IMR-90 (cell line): ENCODE measurements around the gene CD180. TPM values are rescaled to one million over a fixed set of nuclear protein-coding genes. Genes with fewer than 3 reads are reported as not detected.

ENCODE experiments used
- ATAC-seq: fragments of 200-7000 bp; cut with Tn5 transposase; 2 replicates; pipeline ENCODE4 v1.9.1; 2020; ENCODE audit warnings: low read depth, mild to moderate bottlenecking, moderate library complexity
- Bru-seq: library from RNA; stranded (reverse); fragments of 400-500 nt; gene quantifications from one replicate; lab custom pipeline; 2021; lab: Mats Ljungman, UMichigan
- BruChase-seq, 2 experiments: library from RNA; stranded (reverse); fragments of 400-500 nt; gene quantifications; one replicate each; lab custom pipeline; 2021; lab: Mats Ljungman, UMichigan
- BruUV-seq: library from RNA; stranded (reverse); fragments of 400-500 nt; replicated peaks from 2 replicates; lab custom pipeline; 2021; lab: Mats Ljungman, UMichigan
- CTCF ChIA-PET: fragments of 300-600 bp; formaldehyde crosslinking; extraction: SDS; loops from one replicate; lab custom pipeline; 2021; ENCODE audit warnings: antibody characterized with exemption; lab: Yijun Ruan, JAX
- POLR2A ChIA-PET: fragments of 300-600 bp; sonication (Branson Sonifier 250); formaldehyde crosslinking; loops from one replicate; lab custom pipeline; 2022; ENCODE audit warnings: antibody characterized with exemption; ENCODE audit not compliant: unreplicated experiment; lab: Charles Lee
- DNase-seq: peaks from one replicate; pipeline ENCODE4 v3.0.0; 2013
- H2AFZ ChIP-seq: replicated peaks from 2 replicates; pipeline ENCODE3; 2013; ENCODE audit warnings: low read length, mild to moderate bottlenecking; ENCODE audit not compliant: poor library complexity
- H2AK5ac ChIP-seq: 2 replicates; pipeline ENCODE4 v1.6.1; 2013; ENCODE audit warnings: low read depth, low read length, inconsistent platforms
- H2AK9ac ChIP-seq: replicated peaks from 2 replicates; pipeline ENCODE3; 2013; ENCODE audit warnings: mild to moderate bottlenecking, low read depth, low read length, moderate library complexity; ENCODE audit not compliant: poor library complexity
- H2BK120ac ChIP-seq: 2 replicates; pipeline ENCODE4 v1.6.1; 2013; ENCODE audit warnings: low read depth, low read length, inconsistent platforms
- H2BK15ac ChIP-seq: 3 replicates; pipeline ENCODE4 v1.6.1; 2013; ENCODE audit warnings: low read depth, low read length, inconsistent platforms
- H2BK20ac ChIP-seq: 2 replicates; pipeline ENCODE4 v1.6.1; 2013; ENCODE audit warnings: low read depth, mild to moderate bottlenecking, inconsistent platforms, low read length, moderate library complexity
- H2BK5ac ChIP-seq: 2 replicates; pipeline ENCODE4 v1.6.1; 2013; ENCODE audit warnings: mild to moderate bottlenecking, low read depth, low read length, inconsistent platforms; ENCODE audit not compliant: poor library complexity, severe bottlenecking
- H3K14ac ChIP-seq: replicated peaks from 2 replicates; pipeline ENCODE4 v1.6.1; 2013; ENCODE audit warnings: low read depth, low read length, inconsistent platforms
- H3K18ac ChIP-seq: 2 replicates; pipeline ENCODE4 v1.6.1; 2013; ENCODE audit warnings: low read depth, low read length, control low read depth
- H3K23ac ChIP-seq: 2 replicates; pipeline ENCODE4 v1.6.1; 2013; ENCODE audit warnings: low read depth, low read length, inconsistent platforms
- H3K27ac ChIP-seq: 2 replicates; pipeline ENCODE4 v1.5.1; 2013; ENCODE audit warnings: mild to moderate bottlenecking, control low read depth, low read length; ENCODE audit not compliant: insufficient read depth
- H3K27me3 ChIP-seq: 2 replicates; pipeline ENCODE4 v1.6.1; 2013; ENCODE audit warnings: low read length; ENCODE audit not compliant: control insufficient read depth, insufficient read depth
- H3K36me3 ChIP-seq: 2 replicates; pipeline ENCODE4 v1.6.1; 2013; ENCODE audit warnings: low read length, mixed read lengths; ENCODE audit not compliant: control insufficient read depth, insufficient read depth
- H3K4ac ChIP-seq: 2 replicates; pipeline ENCODE4 v1.6.1; 2013; ENCODE audit warnings: low read depth, low read length, inconsistent platforms
- H3K4me1 ChIP-seq: 2 replicates; pipeline ENCODE4 v1.6.1; 2013; ENCODE audit warnings: low read length, mixed read lengths; ENCODE audit not compliant: control insufficient read depth, insufficient read depth
- H3K4me2 ChIP-seq: 2 replicates; pipeline ENCODE4 v1.6.1; 2013; ENCODE audit warnings: low read depth, mild to moderate bottlenecking, control low read depth, low read length, moderate library complexity
- H3K4me3 ChIP-seq: 2 replicates; pipeline ENCODE4 v1.5.1; 2013; ENCODE audit warnings: low read depth, mild to moderate bottlenecking, control low read depth, low read length, moderate library complexity; ENCODE audit not compliant: insufficient read depth
- H3K56ac ChIP-seq: 2 replicates; pipeline ENCODE4 v1.6.1; 2013; ENCODE audit warnings: low read length, inconsistent platforms; ENCODE audit not compliant: insufficient read depth; ENCODE audit errors: extremely low read depth
- H3K79me1 ChIP-seq, 2 experiments: 2 replicates each; pipeline ENCODE4 v1.6.1; 2013; ENCODE audit warnings: low read length in 2 of 2, inconsistent platforms in 1 of 2, low read depth in 1 of 2
- H3K9ac ChIP-seq: 2 replicates; pipeline ENCODE4 v1.6.1; 2013; ENCODE audit warnings: low read depth, low read length, control low read depth
- H3K9me1 ChIP-seq: 2 replicates; pipeline ENCODE4 v1.6.1; 2013; ENCODE audit warnings: low read length, inconsistent platforms; ENCODE audit not compliant: insufficient read depth
- H3K9me3 ChIP-seq: 2 replicates; pipeline ENCODE4 v1.6.1; 2013; ENCODE audit warnings: low read length; ENCODE audit not compliant: control insufficient read depth, insufficient read depth
- H4K20me1 ChIP-seq: 2 replicates; pipeline ENCODE4 v1.6.1; 2013; ENCODE audit warnings: low read length, inconsistent platforms; ENCODE audit not compliant: insufficient read depth
- H4K5ac ChIP-seq: 2 replicates; pipeline ENCODE4 v1.6.1; 2013; ENCODE audit warnings: mild to moderate bottlenecking, low read depth, low read length, control low read depth
- H4K8ac ChIP-seq, 2 experiments: 2 replicates each; pipeline ENCODE4 v1.6.1; 2013; ENCODE audit warnings: low read depth in 2 of 2, low read length in 2 of 2, control low read depth in 1 of 2, inconsistent platforms in 1 of 2
- H4K91ac ChIP-seq: 2 replicates; pipeline ENCODE4 v1.6.1; 2013; ENCODE audit warnings: low read depth, low read length, inconsistent platforms; ENCODE audit not compliant: insufficient read depth
- BHLHE40 ChIP-seq: fragments of 150-350 bp; IDR thresholded peaks from 2 replicates; pipeline ENCODE4 v1.6.1; 2016; ENCODE audit warnings: mild to moderate bottlenecking, low read depth, low read length
- CEBPB ChIP-seq: IDR thresholded peaks from 2 replicates; pipeline ENCODE4 v1.6.1; 2012; ENCODE audit warnings: low read depth, low read length, improper control_type of control experiment
- CHD1 ChIP-seq: IDR thresholded peaks from 2 replicates; pipeline ENCODE4 v1.6.1; 2012; ENCODE audit warnings: low read depth, low read length, improper control_type of control experiment
- CTCF ChIP-seq: conservative IDR thresholded peaks from 2 replicates; pipeline ENCODE4 v1.5.1; 2012; ENCODE audit warnings: mild to moderate bottlenecking, low read depth, low read length, improper control_type of control experiment
- ELK1 ChIP-seq: fragments of 150-350 bp; IDR thresholded peaks from 2 replicates; pipeline ENCODE4 v1.6.1; 2016; ENCODE audit warnings: low read depth, mild to moderate bottlenecking, low read length, moderate library complexity, borderline replicate concordance
- FOS ChIP-seq: fragments of 150-350 bp; IDR thresholded peaks from 2 replicates; pipeline ENCODE4 v1.6.1; 2016; ENCODE audit warnings: low read depth, low read length
- MAFK ChIP-seq: IDR thresholded peaks from 2 replicates; pipeline ENCODE4 v1.6.1; 2012; ENCODE audit warnings: low read depth, low read length, improper control_type of control experiment
- MXI1 ChIP-seq: IDR thresholded peaks from 2 replicates; pipeline ENCODE4 v1.6.1; 2012; ENCODE audit warnings: low read depth, mild to moderate bottlenecking, low read length, moderate library complexity, borderline replicate concordance
- NFE2L2 ChIP-seq: fragments of 150-350 bp; IDR thresholded peaks from 2 replicates; pipeline ENCODE4 v1.6.1; 2016; ENCODE audit warnings: low read depth, mild to moderate bottlenecking, low read length
- POLR2A ChIP-seq: IDR thresholded peaks from 2 replicates; pipeline ENCODE4 v1.6.1; 2012; ENCODE audit warnings: mild to moderate bottlenecking, low read depth, low read length
- RAD21 ChIP-seq: IDR thresholded peaks from 2 replicates; pipeline ENCODE4 v1.6.1; 2012; ENCODE audit warnings: low read length, improper control_type of control experiment
- RCOR1 ChIP-seq: IDR thresholded peaks from 2 replicates; pipeline ENCODE4 v1.6.1; 2012; ENCODE audit warnings: mild to moderate bottlenecking, low read length, improper control_type of control experiment; ENCODE audit not compliant: insufficient replicate concordance
- RFX5 ChIP-seq: IDR thresholded peaks from 2 replicates; pipeline ENCODE4 v1.8.0; 2012; ENCODE audit warnings: low read depth, mild to moderate bottlenecking, low read length, moderate library complexity
- SMC3 ChIP-seq: fragments of 150-350 bp; IDR thresholded peaks from 2 replicates; pipeline ENCODE4 v1.6.1; 2016; ENCODE audit warnings: low read depth, mild to moderate bottlenecking, antibody characterized with exemption, low read length, moderate library complexity
- USF2 ChIP-seq: fragments of 150-350 bp; IDR thresholded peaks from 2 replicates; pipeline ENCODE4 v1.6.1; 2017; ENCODE audit warnings: mild to moderate bottlenecking, antibody characterized with exemption, low read length, low read depth
- WGBS, 2 experiments: methylation state at CpG; one replicate each; pipeline versions ENCODE4 v1.1.5 to v1.1.7; 2013; ENCODE audit warnings: missing lambda C conversion rate in 2 of 2; ENCODE audit not compliant: insufficient read length in 1 of 2; ENCODE audit errors: extremely low coverage in 2 of 2; 5-methylcytosine and 5-hydroxymethylcytosine counted together
- dilution Hi-C: fragments of 300-500 bp; cut with HindIII; formaldehyde crosslinking; loops from one replicate; pipeline ENCODE4 v1.14.3; 2018; ENCODE audit warnings: low sequenced_read_pairs; ENCODE audit not compliant: unreplicated experiment
- in situ Hi-C: fragments of 300-500 bp; cut with MboI; formaldehyde crosslinking; loops from 3 replicates; pipeline ENCODE4 v1.14.3; 2019; ENCODE audit warnings: low sequenced_read_pairs, inconsistent platforms, mixed read lengths
- intact Hi-C: fragments of 100-400 bp; cut with micrococcal nuclease; formaldehyde crosslinking; loops from 2 replicates; pipeline ENCODE4 v1.10.0; 2022
- long read RNA-seq: library from polyadenylated mRNA; unstranded; transcript quantifications from one replicate; pipeline ENCODE4 v2.0.0, GENCODE V29; 2021; ENCODE audit not compliant: unreplicated experiment
- polyA plus RNA-seq, 3 experiments: library from polyadenylated mRNA; depleted of rRNA; stranded (reverse); fragments of >200 nt; gene quantifications; 2 replicates each; pipeline ENCODE4 v1.2.3, GENCODE V29; 2012; ENCODE audit warnings: low replicate concordance in 1 of 3
- total RNA-seq: library from RNA; depleted of rRNA; stranded (reverse); fragments of >200 nt; gene quantifications from 2 replicates; pipeline ENCODE4 v1.2.3, GENCODE V29; 2012; rRNA removed

CD180 gene
- total RNA-seq (not detected in 2 replicates), polyA plus RNA-seq (2012; rRNA removed) (not detected in 2 replicates), Bru-seq, nascent RNA (not detected), BruChase-seq, experiment 1, labeled RNA remaining after a 6-hour chase (not detected), BruChase-seq, experiment 2, labeled RNA remaining after a 2-hour chase (not detected)
- polyA plus RNA-seq (2012; cell fraction: cytosol; rRNA removed), result not detected in 2 replicates
- not detected in 2 replicates for polyA plus RNA-seq (2012; cell fraction: nucleus; rRNA removed; ENCODE audit: low replicate concordance)
- long read RNA-seq, result 0 reads

DNA sequence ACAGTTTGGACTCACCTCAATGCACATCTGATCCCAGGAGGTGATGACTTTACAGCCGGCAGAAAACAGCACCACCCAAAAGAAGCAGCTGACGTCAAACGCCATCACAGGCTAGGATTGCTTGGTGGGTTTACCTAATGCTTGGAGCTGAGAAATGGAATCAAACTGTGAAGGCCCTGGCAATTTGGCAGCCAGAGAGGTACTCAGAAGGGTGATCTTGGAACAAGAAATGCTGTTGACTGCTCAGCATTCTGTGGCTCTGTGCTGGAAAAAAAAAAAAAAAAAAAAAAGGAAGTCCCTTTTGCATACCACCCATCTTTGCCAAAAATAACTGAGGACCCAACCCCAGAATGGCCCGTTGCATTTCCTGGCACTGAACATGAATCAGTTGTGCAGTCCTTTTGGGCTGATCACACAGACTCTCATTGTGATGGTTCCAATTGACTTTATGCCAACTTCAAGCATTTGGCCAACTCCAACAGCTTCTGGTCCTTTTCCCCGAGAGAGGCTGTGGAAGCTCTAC lies at the start of gene CD180:
TSS of gene CD180 (minus strand) at position 263 of the 523 bp plus-strand sequence. CDS start at position 105, 158 bp downstream.
- 0 out of 2 replicates have a peak, but pooled peaks cover 2% of the 10 kb centered on the region for H3K9me3 ChIP-seq
- H3K56ac ChIP-seq, result no peak within 1 kb of the TSS; the same call in 1 of the 2 replicates
- no peak within 1 kb of the TSS for H2BK5ac ChIP-seq
- H3K4me2 ChIP-seq, result no peak within 1 kb of the TSS
- H3K9me1 ChIP-seq, result no peaks in the 10 kb centered on the region; the same call in 1 of the 2 replicates
- H4K20me1 ChIP-seq, result no peaks in the 10 kb centered on the region
- dilution Hi-C loops (no loop called here), intact Hi-C loops (no loop called here), in situ Hi-C loops (no loop called here)
- no peak within 1 kb of the TSS for H3K4ac ChIP-seq
- H3K36me3 ChIP-seq, result no peaks in the 10 kb centered on the region
- no peak within 1 kb of the TSS for H3K14ac ChIP-seq
- H3K18ac ChIP-seq, result no peak within 1 kb of the TSS
- H3K27ac ChIP-seq, result no peak within 1 kb of the TSS
- no peak within 1 kb of the TSS for H2BK120ac ChIP-seq
- H3K4me3 ChIP-seq, result no peak within 1 kb of the TSS
- no peak within 1 kb of the TSS for H3K23ac ChIP-seq
- CTCF ChIA-PET, result no interaction called here
- 40% methylated on average over 1 of the region's 5 CpGs; no CpG with 5 or more reads in 1 of the 2 experiments for WGBS, 2 experiments
- H2AFZ ChIP-seq, result no peak within 1 kb of the TSS
- H3K79me1 ChIP-seq, result no peaks in the 10 kb centered on the region
- no TSS peak for BruUV-seq
- no peak within 1 kb of the TSS for H4K5ac ChIP-seq
- H4K8ac ChIP-seq, result no peak within 1 kb of the TSS
- no peak for ATAC-seq
- H3K9ac ChIP-seq, result no peak within 1 kb of the TSS
- 0 out of 2 replicates have a peak, but pooled peaks cover 2% of the 10 kb centered on the region for H3K27me3 ChIP-seq
- H2BK15ac ChIP-seq, result no peak within 1 kb of the TSS
- POLR2A ChIA-PET, result no interaction called here
- no peak within 1 kb of the TSS for H4K91ac ChIP-seq
- no peak for DNase-seq
- no peak within 1 kb of the TSS for H2AK5ac ChIP-seq
- H3K4me1 ChIP-seq, result no peaks in the 10 kb centered on the region
- H2AK9ac ChIP-seq, result no peak within 1 kb of the TSS
- no peak within 1 kb of the TSS for H2BK20ac ChIP-seq
- TF ChIP-seq CTCF, result no peak
- no peak for TF ChIP-seq FOS
- no peak for TF ChIP-seq MAFK
- no peak for TF ChIP-seq RAD21
- no peak for TF ChIP-seq CEBPB
- no peak for TF ChIP-seq CHD1
- no peak for TF ChIP-seq ELK1
- no peak for TF ChIP-seq BHLHE40
- no peak for TF ChIP-seq POLR2A
- no peak for TF ChIP-seq USF2
- no peak for TF ChIP-seq MXI1
- TF ChIP-seq RCOR1, result no peak
- no peak for TF ChIP-seq RFX5
- TF ChIP-seq NFE2L2, result no peak
- no peak for TF ChIP-seq SMC3
